Islet precursor cell (in vitro differentiated cells): ENCODE measurements around the gene RILPL1.
"Not testable (repeated sequence)": the region's sequence is repeated elsewhere in the genome, so short reads cannot be mapped to it uniquely, and the experiment has no call there.

Experiments
- DNase-seq: peaks from one replicate; pipeline ENCODE4 v3.0.0-alpha.2; 2018

Gene RILPL1

DNA sequence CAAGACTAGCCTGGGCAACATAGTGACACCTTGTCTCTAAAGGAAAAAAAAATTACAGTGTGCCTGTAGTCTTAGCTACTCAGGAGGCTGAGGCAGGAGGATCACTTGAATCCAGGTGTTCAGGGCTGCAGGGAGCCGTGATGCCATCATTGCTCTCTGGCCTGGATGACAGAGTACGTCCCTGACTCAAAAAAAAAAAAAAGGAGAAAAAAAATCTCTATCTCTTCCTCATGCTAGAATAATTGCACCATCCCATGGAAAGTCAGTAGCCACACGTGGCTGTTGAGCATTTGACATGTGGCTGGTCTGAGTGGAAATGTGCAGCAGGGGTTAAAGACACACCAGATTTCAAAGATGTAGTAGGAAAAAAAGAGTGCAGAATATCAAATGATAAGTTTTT lies 3.8 kb downstream of the RILPL1 start:
- DNase-seq = no peak

DNA sequence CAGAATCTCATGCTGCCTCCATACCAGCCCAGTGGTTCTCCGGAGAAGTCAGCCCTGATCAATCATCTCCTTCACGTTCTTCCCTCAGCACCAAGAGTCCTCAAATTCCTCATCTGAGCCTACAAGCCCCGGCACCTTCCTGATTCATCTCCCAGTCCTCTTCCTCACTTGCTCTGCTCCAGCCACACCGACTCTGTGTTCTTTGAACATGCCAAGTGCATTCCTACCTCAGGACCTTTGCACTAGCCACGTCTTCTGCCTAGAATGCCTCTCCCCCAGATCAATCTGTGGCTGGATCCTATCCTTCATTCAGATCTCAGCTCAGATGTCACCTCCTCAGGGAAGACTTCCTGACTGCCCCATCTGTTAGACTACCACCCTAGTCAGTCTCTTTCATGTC lies 4.7 kb downstream of the RILPL1 start:
- no peak for DNase-seq

DNA sequence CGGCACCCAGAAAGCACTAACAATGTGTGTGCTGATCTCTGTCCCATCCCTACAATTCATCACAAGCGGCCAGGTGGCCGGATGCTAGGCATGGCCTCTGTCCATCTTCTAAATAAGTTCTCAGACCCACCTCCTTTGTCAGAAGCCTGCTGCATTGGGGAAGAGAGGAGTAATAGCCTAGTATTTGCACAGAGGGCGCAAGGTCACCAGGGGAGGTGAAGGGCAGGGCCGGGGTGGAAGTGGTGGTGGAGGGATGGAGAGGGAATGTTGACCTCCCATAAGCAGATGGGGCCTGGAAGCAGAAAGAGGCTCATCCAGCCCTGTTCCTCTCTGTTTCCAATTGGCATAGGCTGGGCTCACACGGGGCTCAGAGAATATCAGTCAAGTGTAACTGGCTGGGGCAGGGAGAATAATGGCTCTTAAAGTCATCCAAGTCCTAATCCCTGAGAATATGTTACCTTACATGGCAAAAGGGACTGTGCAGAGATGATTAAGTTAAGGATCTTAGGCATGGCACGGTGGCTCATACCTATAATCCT lies 6.9 kb downstream of the RILPL1 start:
- no peak for DNase-seq

DNA sequence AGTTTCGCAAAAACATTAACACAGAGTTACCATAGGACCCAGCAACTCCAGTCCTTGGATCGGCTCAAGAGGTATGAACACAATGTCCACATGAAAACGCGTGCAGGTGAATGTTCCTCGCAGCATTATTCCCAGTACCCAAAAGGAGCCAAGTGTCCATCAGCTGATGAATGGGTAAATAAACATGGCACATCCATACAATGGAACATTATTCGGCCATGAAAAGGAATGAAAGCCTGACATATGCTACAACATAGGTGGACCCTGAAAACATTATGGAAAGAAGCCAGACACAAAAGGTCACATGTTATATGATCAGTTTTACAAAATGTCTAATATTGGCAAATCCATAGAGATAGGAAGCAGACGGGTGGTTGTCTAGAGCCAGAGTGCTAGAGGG lies 9.1 kb downstream of the RILPL1 start:
- DNase-seq = no peak

DNA sequence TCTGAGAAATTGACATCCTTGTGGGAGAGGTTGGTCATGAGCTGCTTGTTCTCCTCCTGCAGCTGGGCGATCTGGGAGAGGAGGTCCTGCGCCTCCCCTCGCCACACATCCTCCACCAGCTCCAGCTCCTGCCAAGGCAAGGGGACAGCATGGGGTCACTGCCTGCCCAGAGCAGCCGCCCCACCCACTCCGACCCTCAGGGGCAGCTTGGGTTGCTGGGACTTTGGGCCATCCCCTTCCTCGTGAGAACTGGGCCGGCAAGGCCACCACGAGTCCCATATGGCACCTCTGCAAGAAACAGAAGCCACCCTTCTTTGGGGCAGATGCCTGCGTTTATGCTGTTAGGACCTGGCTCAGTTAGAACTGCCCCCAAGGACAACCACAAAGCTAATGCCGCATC lies 10.0 kb downstream of the RILPL1 start:
- DNase-seq = no peak

DNA sequence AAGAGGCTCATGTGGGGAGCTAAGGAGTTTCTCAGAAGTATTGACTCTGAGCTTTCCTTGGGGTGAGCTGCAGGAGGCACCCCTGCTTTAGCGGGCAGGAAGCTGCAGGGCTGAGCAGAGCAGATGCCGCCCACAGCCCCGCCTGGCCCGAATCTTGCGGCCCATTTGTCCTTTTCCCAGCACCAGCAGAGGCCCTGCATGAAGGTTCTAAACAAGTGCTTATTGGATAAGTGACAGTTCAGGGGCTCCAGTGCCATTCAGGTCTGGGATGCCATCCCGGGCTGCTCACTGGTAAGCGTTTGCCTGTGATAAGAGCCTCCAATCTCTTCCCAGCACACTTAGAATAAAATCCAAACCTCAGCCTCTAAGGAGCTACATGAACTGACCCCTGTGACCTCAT lies 11.4 kb downstream of the RILPL1 start:
- no peak for DNase-seq

DNA sequence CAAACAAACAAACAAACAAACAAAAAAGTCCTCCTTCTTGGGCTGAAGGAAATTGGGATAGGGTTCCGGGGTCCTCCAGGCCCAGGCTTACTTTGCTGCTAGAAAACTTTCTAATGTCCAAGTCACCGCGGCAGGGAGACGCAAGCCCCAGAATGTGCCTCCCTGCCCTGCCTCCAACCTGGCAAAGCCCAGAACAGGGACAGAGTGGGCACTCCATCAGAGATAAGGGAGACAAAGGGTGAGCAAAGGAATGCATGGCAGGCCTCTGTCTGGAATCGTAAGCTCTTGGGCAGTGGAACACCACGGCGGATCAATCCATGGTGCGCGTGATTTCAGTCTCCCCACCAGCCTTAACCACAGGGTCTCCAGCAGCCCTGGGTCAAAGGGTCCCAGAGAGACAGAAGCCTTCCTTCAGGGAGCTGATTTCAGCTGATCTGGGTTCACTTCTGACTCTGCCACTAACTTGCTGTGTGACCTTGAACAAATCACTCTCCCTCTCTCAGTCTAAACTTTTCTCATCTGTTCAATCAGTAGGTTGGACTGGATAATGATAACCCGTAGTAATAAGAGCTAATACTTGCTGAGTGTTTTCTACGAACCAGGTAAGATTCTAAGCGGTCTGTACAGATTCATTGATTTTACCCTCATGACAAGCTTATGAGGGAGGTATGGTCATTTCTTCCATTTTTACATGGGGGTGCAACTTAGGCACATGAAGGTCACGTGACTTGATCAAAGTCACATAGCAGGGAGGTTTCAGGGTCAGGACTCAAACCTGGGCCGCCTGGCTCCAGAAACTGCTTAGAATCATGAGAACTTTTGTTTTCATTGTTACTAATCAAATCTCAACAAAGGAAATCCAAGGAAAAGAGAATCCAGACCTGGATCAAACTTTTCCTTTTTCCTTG lies 12.7 kb downstream of the RILPL1 start:
- DNase-seq = peak; percentile 54

DNA sequence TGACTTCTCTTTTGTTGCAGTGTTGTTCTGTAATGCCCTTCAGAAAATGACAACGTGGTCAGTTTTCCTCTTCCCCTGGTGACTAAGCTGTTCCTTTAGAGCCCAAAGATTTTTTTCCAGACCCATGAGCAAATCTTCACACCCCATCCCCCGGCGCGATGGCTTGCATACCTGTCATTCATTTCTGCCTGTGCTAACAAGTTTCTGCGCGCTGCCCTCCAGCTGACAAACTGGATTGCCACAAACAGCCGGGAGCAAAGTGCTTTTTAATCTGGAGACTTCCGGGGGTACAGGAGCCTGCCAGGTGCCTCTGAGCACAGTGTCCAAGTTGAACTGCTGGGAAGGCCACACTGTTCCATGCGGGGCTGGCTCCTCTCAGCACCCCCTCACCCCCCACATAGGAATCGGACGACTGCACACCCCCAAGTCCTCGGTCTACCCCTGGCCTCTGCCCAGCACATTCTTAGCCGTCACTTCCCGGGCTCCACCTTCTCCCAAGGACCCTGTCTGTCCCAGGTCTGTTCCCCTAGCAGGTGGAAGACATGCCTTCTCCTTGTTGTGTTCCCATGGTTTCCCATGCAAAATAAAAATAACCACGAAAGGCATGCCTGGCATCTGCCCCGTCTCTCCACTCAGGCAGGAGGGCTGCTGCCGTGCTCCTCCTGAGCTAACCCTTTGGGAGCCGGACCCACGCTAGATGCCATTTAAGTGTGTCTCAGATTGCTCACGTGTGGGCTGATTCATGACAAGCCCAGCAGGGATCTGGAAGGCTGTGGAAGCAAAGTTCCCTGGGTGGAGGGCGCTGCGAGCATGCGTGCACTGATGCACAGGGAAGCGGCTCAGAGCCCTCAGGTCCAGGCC lies 14.1 kb downstream of the RILPL1 start:
- DNase-seq = peak; percentile 94

DNA sequence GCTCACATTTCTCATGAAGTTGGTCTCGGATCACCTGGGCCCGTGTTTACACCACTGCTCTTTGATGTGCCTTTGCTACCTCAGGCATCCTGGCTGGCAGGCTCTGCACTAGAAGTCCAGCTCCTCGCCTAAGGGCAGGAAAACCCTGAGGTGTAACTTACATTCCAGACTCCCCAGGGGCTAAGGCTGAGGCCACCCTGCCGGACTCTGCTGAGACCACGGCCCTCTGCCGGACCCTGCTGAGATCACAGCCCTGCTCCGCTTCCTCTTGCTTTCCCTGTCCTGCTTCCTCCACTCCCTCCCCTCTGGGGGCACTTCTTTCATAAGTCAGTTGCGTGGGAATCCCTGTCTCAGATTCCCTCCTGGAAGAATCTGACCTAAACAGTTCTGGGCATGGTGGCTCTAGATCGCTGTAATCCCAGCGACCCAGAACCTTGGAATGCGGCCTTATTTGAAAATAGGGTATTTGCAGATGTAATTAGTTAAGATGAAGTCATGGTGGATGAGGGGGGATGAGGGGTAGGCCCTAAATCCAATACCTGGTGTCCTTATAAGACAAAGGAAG lies 17.2 kb downstream of the RILPL1 start:
- peak; percentile 95 for DNase-seq

DNA sequence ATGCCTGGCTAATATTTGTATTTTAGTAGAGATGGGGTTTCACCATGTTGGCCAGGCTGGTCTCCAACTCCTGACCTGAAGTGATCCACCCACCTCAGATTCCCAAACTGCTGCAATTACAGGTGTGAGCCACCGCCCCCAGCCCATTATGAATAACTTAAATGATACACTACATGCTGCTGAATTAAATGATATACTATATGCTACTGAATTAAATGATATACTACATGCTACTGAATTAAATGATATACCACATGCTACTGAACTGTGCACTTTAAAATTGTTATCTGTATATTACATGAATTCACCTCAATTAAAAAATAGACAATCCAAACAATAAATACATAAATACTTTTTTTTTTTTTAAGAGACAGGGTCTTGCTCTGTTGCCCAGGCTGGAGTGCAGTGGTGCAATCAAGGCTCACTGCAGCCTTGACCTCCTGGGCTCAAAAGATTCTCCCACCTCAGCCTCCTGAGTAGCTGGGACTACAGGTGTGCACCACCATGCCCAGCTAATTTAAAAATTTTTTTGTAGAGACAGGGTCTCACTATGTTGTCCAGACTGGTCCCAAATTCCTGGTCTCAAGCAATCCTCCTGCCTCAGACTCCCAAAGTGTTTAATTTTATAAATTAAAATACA lies 18.8 kb downstream of the RILPL1 start:
- DNase-seq = not testable (repeated sequence)

DNA sequence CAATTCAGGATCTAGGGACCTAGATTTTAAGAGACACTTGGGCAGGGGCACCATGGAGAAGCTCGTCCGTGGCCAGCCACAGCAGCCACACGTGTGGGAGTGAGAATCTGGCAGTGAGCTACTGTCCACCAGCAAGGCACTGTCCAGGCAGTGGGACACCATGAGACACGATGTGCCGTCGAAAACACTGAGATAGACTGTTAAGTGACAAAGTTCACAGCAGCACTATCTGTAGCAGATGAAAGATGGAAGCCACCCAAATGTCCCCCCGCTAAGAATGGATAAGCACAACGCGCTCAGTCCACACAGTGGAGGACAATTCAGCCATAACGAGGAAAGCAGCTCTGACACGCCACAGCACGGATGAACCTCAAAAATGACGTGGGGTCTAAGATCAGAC lies 19.7 kb downstream of the RILPL1 start:
- DNase-seq = no peak

DNA sequence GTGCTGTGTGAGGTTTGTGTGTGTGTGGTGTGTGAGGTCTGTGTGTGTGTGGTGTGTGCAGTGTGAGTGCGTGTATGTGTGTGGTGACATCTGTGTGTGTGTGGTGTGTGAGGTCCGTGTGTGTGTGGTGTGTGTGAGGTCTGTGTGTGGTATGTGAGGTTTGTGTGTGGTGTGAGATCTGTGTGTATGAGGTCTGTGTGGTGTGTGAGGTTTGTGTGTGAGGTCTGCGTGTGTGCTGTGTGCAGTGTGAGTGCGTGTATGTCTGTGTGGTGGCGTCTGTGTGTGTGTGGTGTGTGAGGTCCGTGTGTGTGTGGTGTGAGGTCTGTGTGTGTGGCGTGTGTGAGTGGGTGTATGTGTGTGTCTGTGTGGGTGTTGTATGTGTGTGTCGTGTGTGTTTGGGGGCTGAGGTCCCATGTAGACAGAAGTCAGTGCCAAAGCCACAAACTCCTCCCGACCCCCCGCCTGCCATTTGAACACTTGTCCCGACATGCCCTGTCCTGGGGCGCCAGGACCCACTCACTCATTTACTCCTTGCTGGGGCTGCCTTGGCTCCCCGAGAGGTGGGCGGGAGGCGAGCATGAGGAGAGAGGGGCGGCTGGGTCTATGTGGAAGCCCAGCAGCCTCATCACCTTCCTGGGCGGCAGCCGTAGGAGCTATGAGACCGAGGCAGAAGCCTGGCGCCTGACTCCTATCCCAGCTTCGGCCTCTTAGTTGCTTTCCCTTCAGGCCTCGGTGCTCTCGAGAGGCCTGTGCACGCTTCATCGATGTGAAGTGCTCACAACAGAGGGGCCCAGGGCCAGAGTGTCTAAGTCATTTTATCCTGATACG lies 20.5 kb downstream of the RILPL1 start:
- peak; percentile 58 for DNase-seq

DNA sequence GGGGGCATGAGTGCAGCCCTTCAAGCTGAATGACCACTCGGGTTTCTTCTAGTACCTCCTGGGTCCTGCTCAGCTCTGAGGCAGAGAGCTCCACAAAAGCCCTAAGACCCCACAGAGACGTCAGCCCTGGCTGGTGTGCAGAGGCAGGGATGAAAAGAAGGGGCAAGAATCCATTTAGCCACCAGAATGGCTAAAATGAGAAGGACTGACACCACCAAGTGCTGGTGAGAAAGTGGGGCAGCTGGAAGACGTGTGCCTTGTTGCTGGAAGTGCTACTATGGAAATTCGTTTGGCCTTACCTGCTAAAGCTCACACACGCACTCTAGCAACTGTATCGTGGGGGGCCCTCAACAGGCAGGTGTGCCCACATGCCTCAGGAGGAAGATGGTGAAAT lies 26.7 kb downstream of the RILPL1 start:
- no peak for DNase-seq

DNA sequence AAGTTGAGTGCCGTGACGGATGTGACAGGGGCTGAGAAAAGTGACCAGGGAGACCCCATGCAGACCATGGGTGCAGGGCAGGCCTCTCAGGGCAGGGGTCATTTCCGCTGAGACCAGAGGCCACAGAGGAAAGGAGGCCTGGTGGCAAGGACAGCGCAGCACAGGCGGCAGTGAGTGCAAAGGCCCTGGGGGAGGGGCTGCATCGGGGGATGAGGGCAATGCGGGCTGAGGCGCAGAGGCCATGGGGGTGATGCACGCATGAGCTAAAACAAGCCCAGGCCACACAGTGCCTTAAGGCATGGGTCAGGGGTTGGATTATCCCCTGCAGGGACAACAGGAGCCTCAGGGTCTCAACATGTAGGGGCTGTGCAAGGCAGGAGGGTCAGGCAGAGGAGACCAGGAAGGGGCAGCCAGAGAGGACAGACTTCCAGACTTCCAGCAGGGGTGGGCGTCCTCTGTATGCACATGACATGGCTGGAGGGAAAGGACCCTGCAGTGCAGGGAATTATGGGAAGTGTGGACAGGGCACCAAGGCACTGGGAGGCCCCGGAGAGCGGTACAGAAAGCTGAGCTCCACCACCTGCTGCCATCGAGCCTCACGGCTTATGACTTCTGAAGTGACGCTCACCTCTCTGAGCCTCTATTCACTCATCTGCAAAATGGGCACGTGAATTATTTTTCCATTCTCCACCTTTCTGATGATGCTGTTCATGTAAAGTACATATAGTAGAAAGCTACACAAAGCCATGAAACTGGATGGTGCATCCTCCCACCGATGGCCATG lies 27.3 kb downstream of the RILPL1 start:
- DNase-seq = no peak

DNA sequence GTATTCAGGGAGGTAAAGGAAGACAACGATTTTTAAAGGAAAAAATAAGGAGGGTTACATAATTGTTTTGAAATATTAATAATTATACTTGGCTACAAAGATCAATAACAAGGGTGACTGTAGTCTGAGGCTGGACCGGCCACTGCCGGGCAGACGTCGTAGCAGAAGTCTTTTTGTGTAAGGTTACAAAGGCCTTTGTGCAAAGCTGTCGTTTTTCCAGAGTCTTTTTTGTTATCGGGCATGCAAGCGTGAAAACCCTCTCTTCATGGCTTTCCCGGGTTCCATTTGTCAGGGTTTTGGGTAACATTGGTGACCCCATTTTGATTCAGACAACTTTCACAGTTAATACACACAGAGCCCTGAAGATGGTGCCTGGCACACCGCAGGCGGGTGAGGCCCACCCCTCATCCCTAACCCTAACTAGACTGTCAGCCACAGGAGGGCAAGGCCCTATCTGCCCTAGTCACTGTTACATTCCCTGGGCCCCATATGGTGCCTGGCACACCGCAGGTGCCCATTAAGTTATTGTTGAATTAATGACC lies 31.3 kb downstream of the RILPL1 start:
- DNase-seq = no peak

DNA sequence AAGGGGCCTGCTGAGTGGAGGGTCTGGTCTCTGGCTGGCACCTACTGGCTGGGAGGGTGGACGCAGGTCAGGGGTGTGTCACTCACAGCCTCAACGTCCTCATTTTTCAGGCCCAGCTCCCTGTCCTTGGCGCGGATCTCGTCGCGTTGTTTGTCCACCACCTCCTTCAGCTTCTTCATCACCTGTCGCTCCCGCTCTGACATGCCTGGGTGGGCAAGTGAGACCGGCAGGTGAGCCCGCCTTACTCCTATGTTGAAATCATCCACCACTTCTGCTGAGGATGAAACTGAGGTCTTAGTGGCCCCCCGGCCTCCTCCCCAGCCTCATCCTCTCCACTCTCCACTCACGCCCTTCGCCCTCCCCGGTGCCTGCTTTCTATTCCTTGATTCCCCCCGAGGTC lies 34.2 kb downstream of the RILPL1 start:
- DNase-seq = no peak

DNA sequence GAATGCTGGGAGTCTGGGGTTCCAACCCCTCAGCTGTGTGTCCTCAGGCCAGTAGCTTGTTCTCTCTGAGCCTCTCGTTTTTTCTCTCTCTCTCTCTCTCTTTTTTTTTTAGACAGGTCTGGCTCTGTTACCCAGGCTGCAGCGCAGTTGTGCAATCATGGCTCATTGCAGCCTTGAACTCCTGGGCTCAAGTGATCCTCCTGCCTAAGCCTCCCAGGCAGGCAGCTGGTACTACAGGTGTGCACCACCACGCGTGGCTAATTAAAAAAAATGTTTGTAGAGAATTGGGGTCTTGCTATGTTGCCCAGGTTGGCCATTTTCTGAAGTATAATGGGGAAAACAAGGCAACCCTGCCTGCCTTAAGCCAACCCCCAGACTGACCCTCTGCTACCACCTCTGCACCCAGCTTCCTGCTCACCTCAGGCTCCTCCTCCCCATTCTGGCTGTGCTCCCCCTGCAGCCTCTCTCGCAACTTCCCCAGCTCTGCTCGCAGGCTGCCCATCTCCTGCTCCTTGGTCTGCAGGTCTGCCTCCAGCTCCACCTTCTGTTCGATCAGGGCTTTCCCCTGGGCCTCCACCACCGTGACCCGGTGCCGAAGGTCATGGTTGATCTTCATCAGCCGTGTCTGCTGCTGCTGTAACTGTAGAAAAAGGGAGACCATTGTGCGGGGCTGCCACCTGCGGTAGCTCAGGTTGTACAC lies 35.2 kb downstream of the RILPL1 start:
- DNase-seq = peak; percentile 54

DNA sequence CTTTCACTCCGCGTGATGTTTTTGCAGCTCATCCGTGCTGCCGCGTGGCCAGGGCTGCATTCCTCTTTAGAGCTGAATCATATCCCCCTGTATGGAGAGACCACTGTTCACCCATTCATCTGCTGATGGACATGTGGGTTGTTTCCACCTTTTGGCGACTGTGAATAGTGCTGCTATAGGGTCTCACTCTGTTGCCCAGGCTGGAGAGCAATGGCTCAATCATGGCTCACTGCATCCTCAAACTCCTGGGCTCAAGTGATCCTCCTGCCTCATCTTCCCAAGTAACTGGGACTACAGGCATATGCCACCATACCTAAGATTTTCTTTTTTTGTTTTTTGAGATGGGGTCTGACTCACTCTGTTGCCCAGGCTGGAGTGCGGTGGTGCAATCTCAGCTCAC lies 36.5 kb downstream of the RILPL1 start:
- DNase-seq = no peak

DNA sequence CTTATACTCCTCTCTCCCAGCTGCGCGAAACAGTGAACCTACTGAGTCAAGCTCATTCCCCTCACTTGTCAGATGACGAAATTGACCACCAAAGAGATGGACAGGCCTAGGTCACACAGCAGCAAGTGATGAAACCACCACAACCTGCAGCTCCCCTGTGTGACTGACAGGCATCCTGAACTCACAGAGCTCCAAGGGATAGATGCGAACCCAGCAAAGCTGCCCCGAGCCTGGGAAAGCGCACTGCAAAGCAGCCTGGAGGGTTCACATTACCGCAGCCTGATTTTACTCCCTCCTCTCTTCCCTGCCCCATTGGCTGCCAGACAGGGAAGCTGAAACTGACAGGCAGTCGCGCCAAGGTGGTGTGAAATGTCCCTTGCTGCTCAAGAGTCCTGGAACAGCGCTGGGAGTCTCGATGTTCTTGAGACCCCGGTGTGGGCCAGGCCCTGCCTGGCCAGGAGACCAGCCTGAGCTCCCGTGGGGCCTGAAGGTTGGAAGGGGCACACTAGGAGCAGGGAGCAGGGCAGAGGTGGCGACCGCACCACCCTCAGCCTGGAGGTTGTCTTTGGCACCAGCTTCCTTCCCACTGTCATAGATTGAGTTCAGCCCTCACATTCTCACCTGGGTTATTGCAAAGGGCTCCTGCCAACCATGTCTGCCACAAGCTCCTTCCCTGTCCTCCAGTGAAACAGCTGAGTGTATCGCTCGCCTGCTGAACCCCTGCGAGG lies 39.2 kb downstream of the RILPL1 start:
- no peak for DNase-seq
